GM12878 (cell line): ENCODE data around the gene SNAP23. TPM values are rescaled to one million over a fixed set of nuclear protein-coding genes. Genes with fewer than 3 reads are reported as not detected.

Experiments used
- ATAC-seq: fragments of 200-7000 bp; cut with Tn5 transposase; 3 replicates; pipeline ENCODE4 v1.9.1; 2020; ENCODE audit warnings: mild to moderate bottlenecking, moderate library complexity
- BruUV-seq: library from RNA; stranded (reverse); fragments of 400-500 nt; replicated peaks from 2 replicates; lab custom pipeline; 2021; lab: Mats Ljungman, UMichigan
- CTCF ChIA-PET: fragments of 300-600 bp; sonication (Branson Sonifier 250); formaldehyde crosslinking; extraction: SDS; loops from one replicate; lab custom pipeline; 2021; ENCODE audit warnings: inconsistent platforms; lab: Yijun Ruan, JAX
- POLR2A ChIA-PET: fragments of 350-600 bp; formaldehyde crosslinking; extraction: SDS; loops from one replicate; lab custom pipeline; 2021; ENCODE audit warnings: inconsistent platforms; lab: Charles Lee
- RAD21 ChIA-PET: fragments of 300-600 bp; sonication (Branson Sonifier 250); formaldehyde crosslinking; loops from one replicate; lab custom pipeline; 2023; ENCODE audit warnings: antibody characterized with exemption; ENCODE audit not compliant: unreplicated experiment; lab: Charles Lee
- SMC1A ChIA-PET: fragments of 300-600 bp; sonication (Branson Sonifier 250); formaldehyde crosslinking; loops from one replicate; lab custom pipeline; 2023; ENCODE audit not compliant: unreplicated experiment, uncharacterized antibody; lab: Charles Lee
- DNase-seq: peaks from one replicate; pipeline ENCODE4 v3.0.0-alpha.2; 2011; ENCODE audit warnings: low read depth, low spot score
- FAIRE-seq: peaks from 3 replicates; lab custom pipeline; 2011; peaks lifted over from hg19 to GRCh38; lab: Jason Lieb, UNC
- H2AFZ ChIP-seq: 2 replicates; pipeline ENCODE4 v1.6.0; 2011; ENCODE audit warnings: low read depth, low read length, control low read depth; ENCODE audit not compliant: control insufficient read depth
- H3K27ac ChIP-seq: 2 replicates; pipeline ENCODE4 v1.5.1; 2011; ENCODE audit warnings: control low read depth; ENCODE audit not compliant: control insufficient read depth, insufficient read depth
- H3K27me3 ChIP-seq, 2 experiments: replicated peaks in 1 of 2; 2 replicates each; pipeline versions ENCODE4 v1.6.0 to v1.6.1; 2011; ENCODE audit warnings: low read length in 1 of 2; ENCODE audit not compliant: control insufficient read depth in 2 of 2, insufficient read depth in 2 of 2
- H3K36me3 ChIP-seq, 2 experiments: 2 replicates each; pipeline ENCODE4 v1.5.1; 2011; ENCODE audit warnings: low read length in 1 of 2; ENCODE audit not compliant: control insufficient read depth in 2 of 2, insufficient read depth in 2 of 2
- H3K4me1 ChIP-seq: 2 replicates; pipeline ENCODE4 v1.6.1; 2011; ENCODE audit warnings: mild to moderate bottlenecking, low read length, moderate library complexity, mixed read lengths; ENCODE audit not compliant: control insufficient read depth, insufficient read depth
- H3K4me2 ChIP-seq: 2 replicates; pipeline ENCODE4 v1.6.0; 2011; ENCODE audit warnings: control low read depth; ENCODE audit not compliant: control insufficient read depth, insufficient read depth
- H3K4me3 ChIP-seq: fragments of 200-600 bp; sonication (generic); 2 replicates; pipeline ENCODE4 v1.5.1; 2016
- H3K79me2 ChIP-seq: 2 replicates; pipeline ENCODE4 v1.6.0; 2011; ENCODE audit warnings: low read length; ENCODE audit not compliant: control insufficient read depth, insufficient read depth
- H3K9ac ChIP-seq: 2 replicates; pipeline ENCODE4 v1.8.0; 2011; ENCODE audit warnings: low read length, control low read depth, mixed read lengths; ENCODE audit not compliant: control insufficient read depth, insufficient read depth
- H3K9me3 ChIP-seq: replicated peaks from 3 replicates; pipeline ENCODE4 v1.5.1; 2011; ENCODE audit warnings: mild to moderate bottlenecking, low read length; ENCODE audit not compliant: control insufficient read depth, insufficient read depth
- H4K20me1 ChIP-seq: 2 replicates; pipeline ENCODE4 v1.6.0; 2011; ENCODE audit not compliant: control insufficient read depth, insufficient read depth
- ASH2L ChIP-seq: fragments of 300-600, 200-600 bp; sonication (generic); IDR thresholded peaks from 2 replicates; pipeline ENCODE4 v1.6.1; 2017; ENCODE audit warnings: low read depth, mild to moderate bottlenecking, borderline replicate concordance
- BCL11A ChIP-seq: IDR thresholded peaks from 2 replicates; pipeline ENCODE4 v1.6.1; 2011; ENCODE audit warnings: low read depth, low read length
- ELK1 ChIP-seq: IDR thresholded peaks from 2 replicates; pipeline ENCODE4 v1.6.1; 2012; ENCODE audit warnings: low read depth, low read length, improper control_type of control experiment
- FOXK2 ChIP-seq: fragments of 450-650 bp; IDR thresholded peaks from 2 replicates; pipeline ENCODE4 v1.6.1; 2017; ENCODE audit warnings: mild to moderate bottlenecking, moderate library complexity
- HDAC6 ChIP-seq: fragments of 200-600 bp; sonication (generic); IDR thresholded peaks from one replicate; pipeline ENCODE4 v1.8.0; 2017; ENCODE audit warnings: antibody characterized with exemption; ENCODE audit not compliant: unreplicated experiment
- MEF2B ChIP-seq: fragments of 450-650 bp; IDR thresholded peaks from 2 replicates; pipeline ENCODE4 v1.6.1; 2018; ENCODE audit warnings: mild to moderate bottlenecking, moderate library complexity; ENCODE audit not compliant: partially characterized antibody, poor library complexity, severe bottlenecking
- MTA2 ChIP-seq: fragments of 450-650 bp; IDR thresholded peaks from 2 replicates; pipeline ENCODE4 v1.6.1; 2016; ENCODE audit warnings: low read depth, mild to moderate bottlenecking, moderate library complexity
- NFXL1 ChIP-seq: fragments of 450-650 bp; IDR thresholded peaks from 2 replicates; pipeline ENCODE4 v1.6.1; 2017; ENCODE audit warnings: antibody characterized with exemption, mild to moderate bottlenecking, borderline replicate concordance
- NKRF ChIP-seq: fragments of 450-650 bp; conservative IDR thresholded peaks from 2 replicates; pipeline ENCODE4 v1.6.1; 2017; ENCODE audit warnings: mild to moderate bottlenecking, moderate library complexity
- PAX5 ChIP-seq: IDR thresholded peaks from 2 replicates; pipeline ENCODE4 v1.6.1; 2011; ENCODE audit warnings: low read depth, low read length, borderline replicate concordance
- PBX3 ChIP-seq: IDR thresholded peaks from 2 replicates; pipeline ENCODE4 v1.6.1; 2011; ENCODE audit warnings: mild to moderate bottlenecking, low read depth, low read length, moderate library complexity; ENCODE audit not compliant: insufficient replicate concordance
- SKIL ChIP-seq: fragments of 450-650 bp; IDR thresholded peaks from 2 replicates; pipeline ENCODE4 v1.6.1; 2017; ENCODE audit warnings: mild to moderate bottlenecking, low read depth, inconsistent platforms; ENCODE audit not compliant: poor library complexity, severe bottlenecking
- SP1 ChIP-seq: IDR thresholded peaks from one replicate; pipeline ENCODE4 v1.6.1; 2011; ENCODE audit warnings: low read depth, low read length
- SUPT20H ChIP-seq: IDR thresholded peaks from 2 replicates; pipeline ENCODE4 v1.6.1; 2011; ENCODE audit warnings: low read depth, mild to moderate bottlenecking, low read length, moderate library complexity, borderline replicate concordance; ENCODE audit not compliant: control insufficient read depth
- ZBED1 ChIP-seq: IDR thresholded peaks from 2 replicates; pipeline ENCODE4 v1.6.1; 2016; ENCODE audit warnings: borderline replicate concordance
- ZNF622 ChIP-seq: fragments of 450-650 bp; IDR thresholded peaks from 2 replicates; pipeline ENCODE4 v1.6.1; 2017; ENCODE audit warnings: mild to moderate bottlenecking, inconsistent platforms
- WGBS: methylation state at CpG from one replicate; pipeline ENCODE4 v1.1.6; 2016; ENCODE audit warnings: low lambda C conversion rate; ENCODE audit not compliant: insufficient replicate concordance, insufficient coverage; ENCODE audit errors: missing lambda C conversion rate; 5-methylcytosine and 5-hydroxymethylcytosine counted together
- in situ Hi-C: fragments of 300-500 bp; cut with MboI; formaldehyde crosslinking; loops from 9 replicates; pipeline ENCODE4 v1.14.3; 2018; ENCODE audit warnings: mixed read lengths
- intact Hi-C: fragments of 100-400 bp; cut with micrococcal nuclease; formaldehyde crosslinking; loops from one replicate; pipeline ENCODE4 v1.14.2; 2022; ENCODE audit not compliant: unreplicated experiment
- polyA plus RNA-seq, 11 experiments: library from polyadenylated mRNA; depleted of rRNA in 4 of 11; unstranded in 6 of 11; stranded (reverse) in 5 of 11; fragments of >200 nt; fragmentation: Nextera tagmentation in 4 of 11; fragmentation: Illumina TruSeq in 1 of 11; extraction: Ambion mirVana in 4 of 11; extraction: Trizol in 1 of 11; gene quantifications; 1 replicate in 1 of 11; 2 replicates in 10 of 11; pipeline versions ENCODE4 v1.2.1 to v1.2.3, GENCODE V29; 2011 to 2016; ENCODE audit warnings: inconsistent platforms in 2 of 11, missing spikeins in 2 of 11, low read depth in 1 of 11
- total RNA-seq, 4 experiments: library from RNA; depleted of rRNA in 3 of 4; stranded (reverse); fragments of >200 nt in 3 of 4; fragmentation: Illumina TruSeq in 1 of 4; extraction: Trizol in 1 of 4; gene quantifications; 2 replicates each; pipeline versions ENCODE4 v1.2.1 to v1.2.3, GENCODE V29; 2013 to 2021

SNAP23 gene
- total and polyA plus RNA-seq, 10 of the 15 experiments (the other 5 are each of a cell fraction or from before 2014, with no cell fraction given), result 51.9 to 127 (median 74.6) TPM

GRCh38 chr15:42490291-42490670, 5.2 kb upstream of the SNAP23 start:
- H4K20me1 ChIP-seq, result no peaks in the 10 kb centered on the region
- intact Hi-C loops, result no loop called here
- POLR2A ChIA-PET, result interaction anchor here (0.6 to 2.8 kb wide), 10 partner anchors 10 to 217 kb away, joined by 3 to 23 read pairs (median 5); partner anchors contain the start of genes GANC, HAUS2, LRRC57 and STARD9

More at GRCh38 chr15:42490291-42490670, 5.2 kb upstream of the SNAP23 start:
- Histone ChIP-seq H3K4me1 (peaks cover 12% of the 10 kb centered on the region), H3K9me3 (no peaks in the 10 kb centered on the region), H3K9ac (peak overlapping the region; percentile 90), H3K27ac (peak overlapping the region; percentile 98), H3K36me3 (no peaks in the 10 kb centered on the region), H3K4me3 (peak overlapping the region; percentile 98), H3K27me3 (no peaks in the 10 kb centered on the region), H3K79me2 (peaks cover 42% of the 10 kb centered on the region), H3K4me2 (peak overlapping the region; percentile 89), H2AFZ (peak overlapping the region; percentile 91)
- DNase-seq (no peak), ATAC-seq (peak; percentile 13), FAIRE-seq (no peak)
- in situ Hi-C loops, result no loop called here
- CTCF ChIA-PET, result interaction anchor here (0.7 to 1.0 kb wide), 3 partner anchors 23 to 116 kb away, joined by 3 to 4 read pairs (median 3); no protein-coding TSS in a partner anchor
- SMC1A ChIA-PET, result interaction anchor here (1.2 to 3.0 kb wide), 9 partner anchors 9 to 162 kb away, joined by 3 to 14 read pairs (median 5); no protein-coding TSS in a partner anchor
- BruUV-seq, result TSS peak; percentile 73
- WGBS, result 0% methylated on average over 11 of the region's 11 CpGs
- no peak for TF ChIP-seq SKIL
- TF ChIP-seq ZNF622, result no peak
- TF ChIP-seq SUPT20H, result no peak
- no peak for TF ChIP-seq FOXK2
- TF ChIP-seq NFXL1, result no peak
- no peak for TF ChIP-seq MTA2
- TF ChIP-seq PBX3, result no peak
- TF ChIP-seq ELK1, result no peak
- no peak for TF ChIP-seq ASH2L
- no peak for TF ChIP-seq BCL11A
- TF ChIP-seq ZBED1, result no peak
- no peak for TF ChIP-seq HDAC6
- TF ChIP-seq NKRF, result no peak
- TF ChIP-seq SP1, result no peak
- TF ChIP-seq MEF2B, result no peak
- TF ChIP-seq PAX5, result no peak
- RAD21 ChIA-PET, result interaction anchor here (1.0 to 2.5 kb wide), 3 partner anchors 11 to 85 kb away, joined by 4 to 17 read pairs (median 5); partner anchors contain the start of gene STARD9
